Stimulated activated effector memory CD8-positive, alpha-beta T cell treated with anti-CD3 and anti-CD28 coated beads, Interleukin-12 subunit alpha, Interleukin-12 subunit beta, amount 100 ng/mL, for 72 hours (primary cell): ENCODE measurements around the gene LDHAL6B.

Experiments used
- ATAC-seq: fragments of 150-1000 bp; cut with Tn5 transposase; 2 replicates; pipeline ENCODE4 v1.10.0; 2021
- DNase-seq, 2 donors: peaks; one replicate each; pipeline ENCODE4 v3.0.0; 2021 to 2022; ENCODE audit warnings: low spot score in 2 of 2
- H3K27ac Mint-ChIP-seq: one replicate; pipeline ENCODE4 v1.8.0; 2022; ENCODE audit warnings: mild to moderate bottlenecking, mixed read lengths
- H3K36me3 Mint-ChIP-seq: one replicate; pipeline ENCODE4 v1.8.0; 2022; ENCODE audit warnings: mild to moderate bottlenecking, mixed read lengths
- H3K4me1 Mint-ChIP-seq: one replicate; pipeline ENCODE4 v1.8.0; 2022; ENCODE audit warnings: mixed read lengths
- H3K4me3 Mint-ChIP-seq: one replicate; pipeline ENCODE4 v1.8.0; 2022; ENCODE audit warnings: mild to moderate bottlenecking, mixed read lengths
- H3K9me3 Mint-ChIP-seq: one replicate; pipeline ENCODE4 v1.8.0; 2022; ENCODE audit warnings: mixed read lengths

The LDHAL6B gene

DNA sequence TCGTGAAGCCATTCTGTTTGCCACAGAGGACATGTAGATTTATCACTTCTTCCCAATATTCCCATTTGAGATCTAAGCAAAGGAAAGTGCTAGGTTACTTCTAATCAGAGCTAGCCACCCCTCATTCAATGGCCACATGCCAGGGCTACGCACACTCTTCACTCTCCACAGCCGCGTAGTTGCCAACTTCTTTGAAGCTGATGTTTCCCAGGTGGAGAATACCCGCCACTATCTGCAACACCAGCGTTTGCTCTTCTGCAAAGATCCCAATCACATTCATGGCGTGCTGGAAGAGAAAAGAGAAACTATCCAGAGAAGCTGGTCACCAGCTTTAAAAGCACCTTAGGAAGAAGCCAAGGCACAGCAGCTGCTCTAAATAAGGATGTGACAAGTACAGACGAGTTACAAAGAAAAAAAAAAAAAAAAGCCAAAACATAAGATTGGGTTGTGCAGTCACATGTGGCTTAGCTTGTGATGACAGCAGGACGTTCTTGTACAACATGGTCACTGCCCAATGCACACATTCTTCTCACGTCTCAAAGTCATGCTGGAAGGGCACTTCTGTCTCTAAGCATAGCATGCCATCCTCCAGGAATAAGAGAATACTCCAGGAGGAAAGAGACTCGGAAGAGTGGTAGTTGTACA is 16.4 kb downstream of the LDHAL6B start:
- Mint-ChIP-seq H3K9me3 (no peaks in the 10 kb centered on the region), H3K4me3 (no peak overlapping the region), H3K4me1 (peaks cover 6% of the 10 kb centered on the region), H3K36me3 (no peaks in the 10 kb centered on the region), H3K27ac (no peak overlapping the region)
- ATAC-seq, result no peak
- DNase-seq, result no peak

GRCh38 chr15:59223736-59224135 is 17.1 kb downstream of the LDHAL6B start:
- no peaks in the 10 kb centered on the region for H3K36me3 Mint-ChIP-seq
- no peak overlapping the region for H3K27ac Mint-ChIP-seq

DNA sequence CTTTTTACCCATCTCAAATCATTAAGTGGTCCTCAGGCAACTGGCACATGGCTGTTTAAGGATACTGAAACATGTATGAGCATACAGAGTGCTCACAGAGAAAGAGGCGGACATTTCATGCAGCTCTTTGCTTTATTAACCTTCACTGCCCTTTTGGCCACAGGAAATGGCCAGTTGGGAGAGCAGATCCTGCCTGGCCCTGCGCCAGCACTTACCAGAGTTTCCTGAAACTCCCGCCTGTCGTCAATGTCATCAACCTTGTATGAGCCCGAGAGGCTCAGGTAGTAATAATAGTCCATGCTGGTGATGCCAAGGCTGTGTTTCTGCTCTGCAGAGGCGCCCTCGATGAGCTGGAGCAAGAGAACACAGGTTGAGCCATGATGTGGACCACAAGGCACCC is 17.8 kb downstream of the LDHAL6B start:
- H3K27ac Mint-ChIP-seq, result no peak overlapping the region
- no peak overlapping the region for H3K4me3 Mint-ChIP-seq
- H3K36me3 Mint-ChIP-seq, result no peaks in the 10 kb centered on the region
- DNase-seq (no peak), ATAC-seq (no peak)
- no peaks in the 10 kb centered on the region for H3K9me3 Mint-ChIP-seq
- H3K4me1 Mint-ChIP-seq, result peaks cover 6% of the 10 kb centered on the region

More at GRCh38 chr15:59223736-59224135, 17.1 kb downstream of the LDHAL6B start:
- peaks cover 6% of the 10 kb centered on the region for H3K4me1 Mint-ChIP-seq
- no peak for DNase-seq
- H3K9me3 Mint-ChIP-seq, result no peaks in the 10 kb centered on the region
- H3K4me3 Mint-ChIP-seq, result no peak overlapping the region
- ATAC-seq, result no peak

- Mint-ChIP-seq H3K4me1 (peaks cover 6% of the 10 kb centered on the region), H3K27ac (no peak overlapping the region), H3K4me3 (no peak overlapping the region), H3K9me3 (no peaks in the 10 kb centered on the region), H3K36me3 (no peaks in the 10 kb centered on the region)
- DNase-seq (no peak), ATAC-seq (no peak)
These were observed 20.4 kb downstream of the LDHAL6B start for GRCh38 chr15:59227021-59227420.

DNA sequence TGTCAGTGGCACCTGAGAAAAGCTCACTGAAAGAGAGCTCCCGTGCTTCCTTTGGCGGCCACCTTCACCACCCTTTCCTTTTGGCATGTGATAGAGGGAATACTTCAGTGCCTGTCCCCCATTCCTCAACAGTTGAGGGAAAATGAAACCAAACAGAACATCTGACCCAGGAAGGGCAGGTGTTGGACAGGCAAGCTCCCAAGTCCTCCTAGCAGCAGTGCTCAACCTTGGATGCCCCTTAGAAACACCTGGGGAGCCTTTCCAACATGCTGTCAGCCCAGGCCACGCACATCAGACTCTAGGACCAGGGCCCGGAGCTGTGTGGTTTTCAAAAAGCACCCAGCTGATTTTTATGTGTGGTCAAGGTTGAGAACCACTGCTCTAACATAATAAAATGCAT is 22.4 kb downstream of the LDHAL6B start:
- Mint-ChIP-seq H3K27ac (no peak overlapping the region), H3K4me3 (no peak overlapping the region), H3K36me3 (no peaks in the 10 kb centered on the region), H3K9me3 (no peaks in the 10 kb centered on the region), H3K4me1 (peaks cover 6% of the 10 kb centered on the region)
- DNase-seq, result no peak
- no peak for ATAC-seq

DNA sequence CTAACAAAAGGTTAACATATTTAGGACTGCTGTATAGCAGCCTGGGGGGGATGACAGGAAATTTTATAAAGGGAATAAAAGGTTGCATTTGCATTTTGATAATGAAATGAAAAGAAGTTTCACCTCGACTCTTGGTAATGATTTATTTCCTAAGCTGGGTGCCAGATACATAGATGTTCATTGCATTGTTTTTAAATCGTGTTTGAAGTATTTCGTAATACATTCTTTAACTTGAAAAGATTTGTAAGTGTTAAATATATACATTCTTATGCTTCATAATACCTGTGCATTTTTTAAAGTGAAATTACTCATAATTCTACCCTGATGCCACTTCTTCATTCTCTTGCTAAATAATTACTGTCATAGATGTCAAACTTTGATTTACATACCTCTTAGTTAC is 22.8 kb downstream of the LDHAL6B start:
- Mint-ChIP-seq H3K9me3 (no peaks in the 10 kb centered on the region), H3K27ac (no peak overlapping the region), H3K36me3 (no peaks in the 10 kb centered on the region), H3K4me1 (peaks cover 6% of the 10 kb centered on the region), H3K4me3 (no peak overlapping the region)
- ATAC-seq (no peak), DNase-seq (no peak)

GRCh38 chr15:59230531-59231055 is 23.9 kb downstream of the LDHAL6B start:
- Mint-ChIP-seq H3K4me3 (no peak overlapping the region), H3K36me3 (no peaks in the 10 kb centered on the region), H3K9me3 (no peaks in the 10 kb centered on the region), H3K27ac (no peak overlapping the region), H3K4me1 (peaks cover 6% of the 10 kb centered on the region)
- DNase-seq (no peak), ATAC-seq (no peak)

DNA sequence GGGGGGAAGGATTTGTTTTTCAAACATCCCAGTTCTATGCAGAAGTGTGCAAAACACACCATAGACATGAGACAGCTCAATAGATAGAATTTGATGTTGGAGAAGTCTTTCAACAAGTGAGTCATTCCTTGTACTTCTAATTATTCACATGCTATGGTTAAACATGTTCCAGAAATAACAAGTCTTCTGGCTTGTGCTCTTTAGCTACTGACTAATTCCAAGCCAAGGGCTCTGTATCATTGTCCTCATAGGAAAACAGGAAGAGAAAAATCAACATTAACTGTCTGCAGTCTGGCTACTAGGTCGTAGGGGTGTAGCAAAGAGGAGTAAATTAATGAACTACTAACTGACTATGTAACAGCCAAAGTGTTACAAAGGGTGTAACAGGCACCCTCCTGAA is 25.8 kb downstream of the LDHAL6B start:
- no peak overlapping the region for H3K27ac Mint-ChIP-seq
- DNase-seq, result no peak
- no peaks in the 10 kb centered on the region for H3K4me1 Mint-ChIP-seq
- no peak overlapping the region for H3K4me3 Mint-ChIP-seq
- no peaks in the 10 kb centered on the region for H3K36me3 Mint-ChIP-seq
- no peak for ATAC-seq
- H3K9me3 Mint-ChIP-seq, result no peaks in the 10 kb centered on the region

DNA sequence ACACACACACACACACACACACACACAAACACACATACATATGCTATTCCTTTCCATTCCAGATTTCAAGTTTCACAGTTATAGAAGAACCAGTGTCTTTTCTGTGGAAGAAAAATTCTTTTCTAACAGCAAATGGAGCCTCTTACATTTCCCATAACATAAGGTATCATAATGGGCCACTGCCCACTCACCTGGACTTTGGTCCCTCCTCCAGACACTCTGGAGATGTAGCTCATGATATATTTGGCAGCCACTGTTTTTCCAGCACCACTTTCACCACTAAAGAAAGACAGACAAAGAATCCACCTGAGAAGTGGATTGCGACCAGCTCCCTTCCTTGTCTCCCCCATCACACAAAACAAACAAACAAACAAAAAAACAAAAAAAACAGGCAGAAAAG is 29.8 kb downstream of the LDHAL6B start:
- Mint-ChIP-seq H3K27ac (no peak overlapping the region), H3K9me3 (no peaks in the 10 kb centered on the region), H3K4me1 (no peaks in the 10 kb centered on the region), H3K4me3 (no peak overlapping the region), H3K36me3 (no peaks in the 10 kb centered on the region)
- ATAC-seq (no peak), DNase-seq (no peak)

DNA sequence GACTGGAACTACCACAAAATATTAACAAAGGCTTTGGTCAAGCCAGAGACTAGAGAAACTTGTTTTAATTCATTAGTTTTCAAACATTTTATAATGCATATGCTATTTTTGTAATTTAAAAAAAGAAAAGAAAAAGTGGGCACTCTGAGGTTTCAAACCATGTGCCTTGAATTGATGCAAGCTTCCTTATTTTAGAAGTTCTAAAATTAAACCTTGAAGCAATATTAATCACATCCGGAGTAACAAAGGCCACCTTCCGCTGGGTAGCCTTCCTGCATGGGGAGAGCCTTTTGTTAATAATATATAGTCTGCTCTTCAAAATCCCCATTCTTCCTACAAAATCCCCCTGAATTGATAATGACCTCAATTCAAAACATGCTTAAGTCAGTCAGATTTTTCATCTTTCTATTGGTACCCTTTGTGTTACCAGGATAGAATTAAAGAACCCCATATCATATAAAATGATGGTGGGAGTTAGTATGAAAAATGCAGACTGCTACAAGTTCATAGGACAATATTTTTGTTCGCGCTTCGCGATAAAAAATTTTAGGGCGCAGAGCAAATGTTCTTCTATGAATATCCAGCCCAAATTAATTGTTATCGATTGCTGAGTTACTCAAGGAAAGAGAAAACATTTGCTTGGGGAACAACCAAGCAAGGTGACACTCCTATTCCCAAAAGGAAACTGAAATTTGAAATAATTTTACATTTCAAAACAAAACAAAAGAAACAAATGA is 30.6 kb downstream of the LDHAL6B start:
- no peak for ATAC-seq
- Mint-ChIP-seq H3K4me1 (no peaks in the 10 kb centered on the region), H3K4me3 (no peak overlapping the region), H3K36me3 (no peaks in the 10 kb centered on the region), H3K9me3 (no peaks in the 10 kb centered on the region), H3K27ac (no peak overlapping the region)
- DNase-seq, result no peak

GRCh38 chr15:59237924-59238331 is 31.3 kb downstream of the LDHAL6B start:
- Mint-ChIP-seq H3K4me1 (no peaks in the 10 kb centered on the region), H3K27ac (no peak overlapping the region), H3K9me3 (no peaks in the 10 kb centered on the region), H3K36me3 (no peaks in the 10 kb centered on the region), H3K4me3 (no peak overlapping the region)
- DNase-seq (no peak), ATAC-seq (no peak)

DNA sequence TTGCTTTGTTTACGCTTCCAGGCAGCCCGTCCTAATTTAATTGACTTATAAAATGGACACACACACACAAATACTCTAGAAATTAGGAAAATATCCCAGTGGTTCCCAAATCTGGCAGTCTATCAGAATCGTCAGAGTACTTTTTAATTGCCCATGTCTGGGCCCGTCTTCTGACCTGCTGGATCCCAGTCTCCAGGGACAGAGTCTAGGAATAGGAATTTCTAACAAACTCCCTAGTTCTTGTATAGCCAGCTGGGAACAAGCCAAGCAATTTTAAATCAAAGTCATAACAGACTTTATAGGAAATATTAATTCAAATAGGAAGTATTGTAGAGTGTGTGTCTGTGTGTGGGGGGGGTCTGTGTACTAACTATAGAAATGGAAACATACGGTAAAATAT is 33.4 kb downstream of the LDHAL6B start:
- ATAC-seq (no peak), DNase-seq (no peak)
- Mint-ChIP-seq H3K27ac (no peak overlapping the region), H3K4me1 (no peaks in the 10 kb centered on the region), H3K9me3 (no peaks in the 10 kb centered on the region), H3K4me3 (no peak overlapping the region), H3K36me3 (no peaks in the 10 kb centered on the region)

DNA sequence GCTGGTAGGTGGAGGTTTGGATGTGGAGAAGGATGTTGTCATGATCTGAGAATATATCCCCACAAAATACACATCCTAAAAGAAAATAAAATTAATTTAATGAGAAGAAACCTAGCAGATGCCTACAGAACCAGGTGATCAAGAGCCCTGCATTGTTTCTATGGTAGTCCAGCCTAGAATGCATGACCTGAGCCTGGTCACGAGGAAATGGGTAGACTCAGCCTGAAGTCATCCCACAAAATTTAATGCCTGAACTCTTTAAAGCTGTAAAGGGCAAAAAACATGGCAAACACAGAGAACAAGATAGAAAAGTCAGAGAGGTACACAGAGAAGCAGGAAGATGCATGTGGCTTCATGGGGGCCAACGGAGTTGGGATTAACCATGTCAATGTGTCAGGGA is 36.0 kb downstream of the LDHAL6B start:
- no peak for DNase-seq
- Mint-ChIP-seq H3K9me3 (no peaks in the 10 kb centered on the region), H3K36me3 (no peaks in the 10 kb centered on the region), H3K27ac (no peak overlapping the region), H3K4me3 (no peak overlapping the region), H3K4me1 (no peaks in the 10 kb centered on the region)
- no peak for ATAC-seq

- Mint-ChIP-seq H3K4me1 (no peaks in the 10 kb centered on the region), H3K27ac (no peak overlapping the region), H3K4me3 (no peak overlapping the region), H3K9me3 (no peaks in the 10 kb centered on the region), H3K36me3 (no peaks in the 10 kb centered on the region)
- ATAC-seq (no peak), DNase-seq (no peak)
These were observed 37.0 kb downstream of the LDHAL6B start for GRCh38 chr15:59243622-59244021.

- H3K9me3 Mint-ChIP-seq, result no peaks in the 10 kb centered on the region
- no peak overlapping the region for H3K4me3 Mint-ChIP-seq
- H3K27ac Mint-ChIP-seq, result no peak overlapping the region
- ATAC-seq (peak; percentile 62), DNase-seq (no peak)
- H3K4me1 Mint-ChIP-seq, result no peaks in the 10 kb centered on the region
- H3K36me3 Mint-ChIP-seq, result peaks cover 4% of the 10 kb centered on the region
These were observed 37.7 kb downstream of the LDHAL6B start for GRCh38 chr15:59244337-59244736.

GRCh38 chr15:59245559-59245958 is 38.9 kb downstream of the LDHAL6B start:
- peaks cover 6% of the 10 kb centered on the region for H3K36me3 Mint-ChIP-seq
- H3K4me3 Mint-ChIP-seq, result no peak overlapping the region
- DNase-seq (no peak), ATAC-seq (no peak)
- no peaks in the 10 kb centered on the region for H3K4me1 Mint-ChIP-seq
- no peak overlapping the region for H3K27ac Mint-ChIP-seq
- no peaks in the 10 kb centered on the region for H3K9me3 Mint-ChIP-seq
